ENCODE measurements around the gene ANO2. TPM values are rescaled to one million over a fixed set of nuclear protein-coding genes. Genes with fewer than 3 reads are reported as not detected.

The ANO2 gene
- total and polyA plus RNA-seq, 4 donors: 2.4 to 30.8 (median 27.8) TPM; not detected in 1

DNA sequence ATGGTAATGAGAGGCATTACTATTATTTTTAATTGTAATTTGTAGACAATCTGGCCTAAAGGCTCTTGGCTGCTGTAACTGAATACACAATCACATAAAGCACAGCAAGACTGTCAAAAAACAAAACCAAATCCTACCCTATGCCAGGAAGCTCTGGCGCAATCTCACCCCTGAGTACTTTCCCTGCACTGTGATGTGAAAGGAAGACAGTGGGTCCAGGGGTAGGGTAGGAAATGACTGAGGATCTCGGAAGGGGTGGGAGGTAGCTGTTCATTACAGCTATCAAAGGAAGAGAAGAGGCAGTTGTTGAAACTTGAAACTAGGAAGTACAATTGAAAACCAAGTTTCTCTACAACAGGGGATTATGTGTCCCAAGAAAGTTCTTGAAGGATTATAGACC lies 202.8 kb downstream of the ANO2 start:
- Histone ChIP-seq H3K4me3 (ENCODE audit: low read length in 2 of 2) (no peak overlapping the region), H3K9me3 (ENCODE audit: control insufficient read depth, low read length) (no peaks in the 10 kb centered on the region), H3K27ac (ENCODE audit: low read depth in 1 of 2, low read length in 2 of 2) (no peak overlapping the region), H3K36me3 (ENCODE audit: control insufficient read depth in 1 of 2, insufficient read depth in 2 of 2, low read length in 1 of 2) (no peaks in the 10 kb centered on the region), H3K4me1 (ENCODE audit: control insufficient read depth in 1 of 2, insufficient read depth in 2 of 2, low read length in 2 of 2) (no peaks in the 10 kb centered on the region), H3K27me3 (ENCODE audit: control insufficient read depth in 1 of 2, insufficient read depth in 2 of 2, low read length in 1 of 2) (no peaks in the 10 kb centered on the region)
- DNase-seq (no peak), ATAC-seq (ENCODE audit: low FRiP score) (no peak)
- WGBS, 2 donors: 93 to 94% methylated on average over 2 of the region's 2 CpGs
- intact Hi-C loops (cut with DNase I): no loop called here

- no peaks in the 10 kb centered on the region for H3K27me3 ChIP-seq (ENCODE audit: control insufficient read depth in 1 of 2, insufficient read depth in 2 of 2, low read length in 1 of 2)
- no peak for ATAC-seq (ENCODE audit: low FRiP score)
- 87 to 92% methylated on average over 5 of the region's 5 CpGs for WGBS, 2 donors
Observed at GRCh38 chr12:5739917-5740316, 205.1 kb downstream of the ANO2 start.

GRCh38 chr12:5737778-5738177 lies 207.3 kb downstream of the ANO2 start:
- H3K27me3 ChIP-seq (ENCODE audit: control insufficient read depth in 1 of 2, insufficient read depth in 2 of 2, low read length in 1 of 2): no peaks in the 10 kb centered on the region
- H3K4me1 ChIP-seq (ENCODE audit: control insufficient read depth in 1 of 2, insufficient read depth in 2 of 2, low read length in 2 of 2): no peaks in the 10 kb centered on the region
- H3K4me3 ChIP-seq (ENCODE audit: low read length in 2 of 2): no peak overlapping the region
- no peaks in the 10 kb centered on the region for H3K9me3 ChIP-seq (ENCODE audit: control insufficient read depth, low read length)
- H3K36me3 ChIP-seq (ENCODE audit: control insufficient read depth in 1 of 2, insufficient read depth in 2 of 2, low read length in 1 of 2): no peaks in the 10 kb centered on the region
- ATAC-seq (ENCODE audit: low FRiP score) (no peak), DNase-seq (no peak)
- H3K27ac ChIP-seq (ENCODE audit: low read depth in 1 of 2, low read length in 2 of 2): no peak overlapping the region
- intact Hi-C loops (cut with DNase I): no loop called here
- WGBS, 2 donors: 98 to 100% methylated on average over 3 of the region's 3 CpGs

More at GRCh38 chr12:5739917-5740316, 205.1 kb downstream of the ANO2 start:
- no peak overlapping the region for H3K4me3 ChIP-seq (ENCODE audit: low read length in 2 of 2)
- intact Hi-C loops (cut with DNase I): no loop called here
- no peaks in the 10 kb centered on the region for H3K9me3 ChIP-seq (ENCODE audit: control insufficient read depth, low read length)
- no peaks in the 10 kb centered on the region for H3K4me1 ChIP-seq (ENCODE audit: control insufficient read depth in 1 of 2, insufficient read depth in 2 of 2, low read length in 2 of 2)
- DNase-seq: no peak
- H3K36me3 ChIP-seq (ENCODE audit: control insufficient read depth in 1 of 2, insufficient read depth in 2 of 2, low read length in 1 of 2): no peaks in the 10 kb centered on the region
- H3K27ac ChIP-seq (ENCODE audit: low read depth in 1 of 2, low read length in 2 of 2): no peak overlapping the region

DNA sequence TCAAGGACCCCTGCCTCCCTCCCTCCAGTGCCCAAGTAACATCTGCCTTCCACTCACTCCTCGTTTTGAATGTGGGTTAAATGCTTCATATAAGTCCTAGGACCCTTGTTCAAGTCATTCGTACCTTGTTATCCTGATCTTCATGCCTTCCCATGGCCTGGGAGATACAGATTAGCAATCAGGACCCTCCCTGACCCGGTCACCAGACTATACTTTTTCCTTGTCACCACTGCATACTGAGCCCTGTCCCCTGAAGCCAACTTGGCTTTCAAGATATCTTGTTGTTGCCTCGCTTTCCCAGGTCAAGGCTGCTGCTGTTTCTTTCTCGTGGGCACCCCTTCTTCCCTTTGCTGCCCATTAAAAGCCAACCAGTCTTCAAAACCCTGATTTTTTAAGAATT lies 208.5 kb downstream of the ANO2 start:
- H3K36me3 ChIP-seq (ENCODE audit: control insufficient read depth in 1 of 2, insufficient read depth in 2 of 2, low read length in 1 of 2): no peaks in the 10 kb centered on the region
- H3K9me3 ChIP-seq (ENCODE audit: control insufficient read depth, low read length): no peaks in the 10 kb centered on the region
- no peaks in the 10 kb centered on the region for H3K4me1 ChIP-seq (ENCODE audit: control insufficient read depth in 1 of 2, insufficient read depth in 2 of 2, low read length in 2 of 2)
- H3K4me3 ChIP-seq (ENCODE audit: low read length in 2 of 2): no peak overlapping the region
- H3K27me3 ChIP-seq (ENCODE audit: control insufficient read depth in 1 of 2, insufficient read depth in 2 of 2, low read length in 1 of 2): no peaks in the 10 kb centered on the region
- 92 to 95% methylated on average over 5 of the region's 5 CpGs for WGBS, 2 donors
- no peak for DNase-seq
- intact Hi-C loops (cut with DNase I): no loop called here
- ATAC-seq (ENCODE audit: low FRiP score): no peak
- H3K27ac ChIP-seq (ENCODE audit: low read depth in 1 of 2, low read length in 2 of 2): no peak overlapping the region

GRCh38 chr12:5736016-5736415 lies 209.0 kb downstream of the ANO2 start:
- intact Hi-C loops (cut with DNase I): no loop called here
- H3K27me3 ChIP-seq (ENCODE audit: control insufficient read depth in 1 of 2, insufficient read depth in 2 of 2, low read length in 1 of 2): no peaks in the 10 kb centered on the region

GRCh38 chr12:5733916-5734315 lies 211.1 kb downstream of the ANO2 start:
- no peaks in the 10 kb centered on the region for H3K36me3 ChIP-seq (ENCODE audit: control insufficient read depth in 1 of 2, insufficient read depth in 2 of 2, low read length in 1 of 2)
- no peak overlapping the region for H3K4me3 ChIP-seq (ENCODE audit: low read length in 2 of 2)
- 60 to 61% methylated on average over 5 of the region's 5 CpGs for WGBS, 2 donors
- no peaks in the 10 kb centered on the region for H3K9me3 ChIP-seq (ENCODE audit: control insufficient read depth, low read length)
- H3K4me1 ChIP-seq (ENCODE audit: control insufficient read depth in 1 of 2, insufficient read depth in 2 of 2, low read length in 2 of 2): no peaks in the 10 kb centered on the region
- DNase-seq: no peak
- H3K27me3 ChIP-seq (ENCODE audit: control insufficient read depth in 1 of 2, insufficient read depth in 2 of 2, low read length in 1 of 2): no peaks in the 10 kb centered on the region
- no peak overlapping the region for H3K27ac ChIP-seq (ENCODE audit: low read depth in 1 of 2, low read length in 2 of 2)
- ATAC-seq (ENCODE audit: low FRiP score): no peak
- intact Hi-C loops (cut with DNase I): no loop called here

More at GRCh38 chr12:5736016-5736415, 209.0 kb downstream of the ANO2 start:
- Histone ChIP-seq H3K9me3 (ENCODE audit: control insufficient read depth, low read length) (no peaks in the 10 kb centered on the region), H3K27ac (ENCODE audit: low read depth in 1 of 2, low read length in 2 of 2) (no peak overlapping the region), H3K36me3 (ENCODE audit: control insufficient read depth in 1 of 2, insufficient read depth in 2 of 2, low read length in 1 of 2) (no peaks in the 10 kb centered on the region), H3K4me1 (ENCODE audit: control insufficient read depth in 1 of 2, insufficient read depth in 2 of 2, low read length in 2 of 2) (no peaks in the 10 kb centered on the region), H3K4me3 (ENCODE audit: low read length in 2 of 2) (no peak overlapping the region)
- WGBS, 2 donors: 83 to 87% methylated on average over 2 of the region's 2 CpGs
- DNase-seq: no peak
- no peak for ATAC-seq (ENCODE audit: low FRiP score)

DNA sequence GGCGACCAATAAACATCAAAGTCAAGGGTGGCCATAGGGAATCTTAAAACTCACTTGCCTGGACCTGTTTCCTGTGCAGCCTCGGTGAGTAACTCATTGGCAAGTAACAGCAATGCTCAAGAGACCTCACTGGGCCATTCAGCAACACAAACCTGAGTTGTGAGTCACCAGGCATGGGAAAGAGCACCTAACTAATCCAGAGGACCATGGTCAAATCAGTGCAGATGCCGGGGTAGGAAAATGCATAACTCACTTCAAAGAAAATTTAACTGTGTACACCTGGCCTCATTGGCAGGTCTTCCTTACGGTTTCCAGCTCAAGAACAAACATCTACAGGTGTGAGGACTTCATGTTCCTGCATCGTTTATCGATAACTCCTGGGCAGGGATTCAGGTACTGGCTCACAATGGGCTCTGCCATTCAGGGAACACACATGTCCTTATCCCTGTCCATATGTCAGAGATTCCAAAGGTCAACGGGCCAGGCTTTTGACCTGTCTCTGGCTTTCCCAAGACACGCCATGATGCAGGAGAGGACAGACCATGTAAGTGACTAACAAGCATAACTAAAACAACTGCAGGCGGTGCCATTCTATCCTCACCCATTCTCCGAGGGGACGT lies 211.8 kb downstream of the ANO2 start:
- Histone ChIP-seq H3K9me3 (ENCODE audit: control insufficient read depth, low read length) (no peaks in the 10 kb centered on the region), H3K4me3 (ENCODE audit: low read length in 2 of 2) (no peak overlapping the region), H3K4me1 (ENCODE audit: control insufficient read depth in 1 of 2, insufficient read depth in 2 of 2, low read length in 2 of 2) (no peaks in the 10 kb centered on the region), H3K27ac (ENCODE audit: low read depth in 1 of 2, low read length in 2 of 2) (no peak overlapping the region), H3K36me3 (ENCODE audit: control insufficient read depth in 1 of 2, insufficient read depth in 2 of 2, low read length in 1 of 2) (no peaks in the 10 kb centered on the region), H3K27me3 (ENCODE audit: control insufficient read depth in 1 of 2, insufficient read depth in 2 of 2, low read length in 1 of 2) (no peaks in the 10 kb centered on the region)
- 80 to 86% methylated on average over 11 of the region's 11 CpGs for WGBS, 2 donors
- DNase-seq: no peak
- intact Hi-C loops (cut with DNase I): no loop called here
- ATAC-seq (ENCODE audit: low FRiP score): no peak

DNA sequence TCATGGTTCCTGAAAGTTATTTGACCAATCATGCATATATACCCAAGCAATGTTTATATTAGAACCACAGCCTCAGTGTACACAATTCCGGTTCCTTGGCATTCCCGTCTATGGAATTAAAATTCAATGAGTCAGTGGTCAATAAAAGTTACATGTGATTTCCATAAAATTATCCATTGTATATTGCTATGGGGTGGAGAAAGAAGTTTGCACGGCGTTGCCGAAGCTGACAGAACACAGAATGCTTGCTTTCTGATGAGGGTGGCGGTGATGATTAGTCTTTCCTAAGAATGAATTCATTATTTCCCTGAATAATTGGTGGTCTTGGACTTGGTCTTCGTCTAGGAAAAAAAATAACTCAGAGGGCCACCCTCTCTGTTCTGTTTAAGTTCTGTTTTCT lies 214.1 kb downstream of the ANO2 start:
- Histone ChIP-seq H3K9me3 (ENCODE audit: control insufficient read depth, low read length) (no peaks in the 10 kb centered on the region), H3K27me3 (ENCODE audit: control insufficient read depth in 1 of 2, insufficient read depth in 2 of 2, low read length in 1 of 2) (no peaks in the 10 kb centered on the region), H3K36me3 (ENCODE audit: control insufficient read depth in 1 of 2, insufficient read depth in 2 of 2, low read length in 1 of 2) (no peaks in the 10 kb centered on the region), H3K4me3 (ENCODE audit: low read length in 2 of 2) (no peak overlapping the region), H3K4me1 (ENCODE audit: control insufficient read depth in 1 of 2, insufficient read depth in 2 of 2, low read length in 2 of 2) (no peaks in the 10 kb centered on the region), H3K27ac (ENCODE audit: low read depth in 1 of 2, low read length in 2 of 2) (no peak overlapping the region)
- intact Hi-C loops (cut with DNase I): no loop called here
- DNase-seq (no peak), ATAC-seq (ENCODE audit: low FRiP score) (no peak)
- 96% methylated on average over 7 of the region's 7 CpGs for whole genome bisulfite sequencing, 2 donors

- no peak for DNase-seq
- Histone ChIP-seq H3K27me3 (ENCODE audit: control insufficient read depth in 1 of 2, insufficient read depth in 2 of 2, low read length in 1 of 2) (no peaks in the 10 kb centered on the region), H3K9me3 (ENCODE audit: control insufficient read depth, low read length) (no peaks in the 10 kb centered on the region), H3K36me3 (ENCODE audit: control insufficient read depth in 1 of 2, insufficient read depth in 2 of 2, low read length in 1 of 2) (no peaks in the 10 kb centered on the region), H3K4me1 (ENCODE audit: control insufficient read depth in 1 of 2, insufficient read depth in 2 of 2, low read length in 2 of 2) (peaks cover 0 to 5% of the 10 kb centered on the region in 2 donors), H3K27ac (ENCODE audit: low read depth in 1 of 2, low read length in 2 of 2) (no peak overlapping the region), H3K4me3 (ENCODE audit: low read length in 2 of 2) (no peak overlapping the region)
- 92 to 94% methylated on average over 4 of the region's 4 CpGs for WGBS, 2 donors
- intact Hi-C loops (cut with DNase I): no loop called here
- no peak for ATAC-seq (ENCODE audit: low FRiP score)
Observed at GRCh38 chr12:5723711-5724252, 221.3 kb downstream of the ANO2 start.

Measured in aorta (tissue), 5 donors.